ENCODE data around the gene OR5D16.
"Not testable (repeated sequence)": the region's sequence is repeated elsewhere in the genome, so short reads cannot be mapped to it uniquely, and the experiment has no call there.

Gene OR5D16

DNA sequence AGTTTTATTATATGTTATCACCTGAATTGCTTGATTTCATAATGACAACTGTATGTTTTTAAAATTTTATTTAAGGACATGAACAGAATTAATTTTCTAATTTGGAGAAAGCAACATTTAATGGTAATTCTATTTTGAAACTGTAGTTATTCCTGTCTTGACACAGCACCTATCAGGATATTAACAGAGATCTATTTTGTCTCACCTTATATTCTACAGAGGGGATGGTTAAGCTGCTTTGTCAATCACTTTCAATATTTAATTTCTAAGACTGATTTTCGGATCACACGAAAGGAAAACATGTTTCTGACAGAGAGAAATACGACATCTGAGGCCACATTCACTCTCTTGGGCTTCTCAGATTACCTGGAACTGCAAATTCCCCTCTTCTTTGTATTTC lies at the start of gene OR5D16:
TSS of gene OR5D16 (plus strand) at position 301 of the 400 bp plus-strand sequence. CDS start at position 301, 0 bp downstream.
- DNase-seq (ENCODE audit: low read depth) = no peak

DNA sequence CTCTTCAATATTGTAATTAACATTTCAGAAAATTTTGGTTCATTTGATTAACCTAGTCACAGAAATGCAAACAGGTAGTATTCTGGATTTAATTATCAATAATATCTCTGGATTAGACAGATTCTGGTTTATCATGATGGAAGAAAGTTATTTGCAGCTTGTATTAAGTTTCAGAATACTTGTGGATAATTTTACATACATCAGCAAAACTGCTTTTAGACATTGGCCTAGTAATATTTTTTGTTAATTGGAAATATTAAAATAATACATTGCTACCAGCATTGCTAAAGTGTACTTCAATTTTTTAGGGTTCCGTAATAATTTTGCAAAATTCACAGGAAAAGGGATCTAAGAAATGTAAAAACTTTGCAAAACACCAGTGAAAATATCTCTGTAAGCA lies 46.9 kb upstream of the OR5D16 start:
- DNase-seq (ENCODE audit: low read depth) = no peak

DNA sequence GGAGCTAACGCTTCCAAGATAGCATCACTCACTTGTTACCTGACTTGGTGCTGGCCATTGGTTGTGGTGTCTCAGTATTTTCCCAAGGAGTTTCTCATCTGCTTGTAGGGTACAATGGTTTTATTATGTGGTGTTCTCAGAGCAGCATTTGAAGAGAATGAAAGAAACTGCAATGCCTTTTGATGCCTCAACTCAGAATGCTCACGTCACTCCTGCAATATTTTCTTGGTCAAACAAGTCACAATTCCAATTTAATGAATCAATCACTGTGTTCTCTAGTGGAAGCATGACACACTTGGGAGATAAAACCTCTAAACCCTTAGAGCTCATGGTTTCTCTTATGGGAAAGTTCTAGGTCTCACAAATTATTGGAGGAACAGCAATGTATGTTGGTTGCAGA lies 45.2 kb upstream of the OR5D16 start:
- DNase-seq (ENCODE audit: low read depth) = no peak

DNA sequence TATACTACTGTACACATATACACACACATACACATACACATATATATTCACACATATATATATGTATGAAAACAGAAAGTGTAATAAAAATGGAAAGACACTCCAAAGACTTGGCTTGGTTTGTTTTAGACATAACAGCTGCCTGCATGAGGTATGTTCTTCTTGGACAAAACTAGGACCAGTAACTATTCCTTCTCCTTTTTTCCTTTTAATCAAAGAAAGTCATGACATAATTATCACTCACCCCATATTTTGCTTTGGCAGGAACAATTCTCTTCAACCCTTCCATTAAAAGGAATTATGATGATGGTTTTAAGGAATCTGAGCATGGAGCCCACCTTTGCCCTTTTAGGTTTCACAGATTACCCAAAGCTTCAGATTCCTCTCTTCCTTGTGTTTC lies 43.3 kb upstream of the OR5D16 start, which contains the start of gene OR5D14:
TSS of gene OR5D14 (plus strand) at position 301 of the 400 bp plus-strand sequence. CDS start at position 301, 0 bp downstream.
- no peak for DNase-seq (ENCODE audit: low read depth)

DNA sequence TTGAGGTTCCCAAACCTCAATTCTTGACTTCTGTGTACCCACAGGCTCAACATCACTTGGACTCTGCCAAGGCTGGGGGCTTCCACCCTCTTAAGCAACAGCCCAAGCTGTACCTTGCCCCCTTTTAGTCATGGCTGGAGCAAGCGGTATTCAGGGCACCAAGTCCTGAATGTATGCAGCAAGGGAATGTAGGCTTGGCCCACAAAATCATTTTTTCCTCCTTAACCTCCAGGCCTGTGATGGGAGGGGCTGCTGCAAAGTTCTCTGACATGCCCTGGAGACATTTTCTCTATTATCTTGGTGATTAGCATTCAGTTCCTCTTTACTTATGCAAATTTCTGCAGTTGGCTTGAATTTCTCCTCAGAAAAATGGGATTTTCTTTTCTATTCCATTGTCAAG lies 32.3 kb upstream of the OR5D16 start:
- DNase-seq (ENCODE audit: low read depth) = no peak

DNA sequence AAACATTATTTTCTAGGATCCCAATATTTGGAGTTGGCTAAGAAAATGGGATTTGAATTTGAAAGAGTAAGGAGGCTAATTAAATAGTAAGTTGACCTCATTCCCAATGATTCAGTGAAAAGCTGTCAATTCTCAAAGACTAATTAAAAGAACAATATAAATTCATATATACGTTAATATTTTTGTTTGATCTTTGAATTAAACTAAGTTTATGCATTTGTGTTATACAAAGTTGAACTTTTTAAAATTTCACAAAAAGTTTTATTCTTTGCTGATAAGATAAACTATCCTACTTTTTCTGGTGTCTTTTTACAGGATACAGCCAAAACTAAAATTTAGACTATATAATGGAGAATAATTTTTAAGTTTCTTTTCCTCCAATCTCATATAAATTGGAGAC lies 27.5 kb upstream of the OR5D16 start, which contains the start of gene OR5L1:
TSS of gene OR5L1 (plus strand) at position 301 of the 400 bp plus-strand sequence. CDS start 100 bp downstream, outside the sequence.
- DNase-seq (ENCODE audit: low read depth) = no peak

DNA sequence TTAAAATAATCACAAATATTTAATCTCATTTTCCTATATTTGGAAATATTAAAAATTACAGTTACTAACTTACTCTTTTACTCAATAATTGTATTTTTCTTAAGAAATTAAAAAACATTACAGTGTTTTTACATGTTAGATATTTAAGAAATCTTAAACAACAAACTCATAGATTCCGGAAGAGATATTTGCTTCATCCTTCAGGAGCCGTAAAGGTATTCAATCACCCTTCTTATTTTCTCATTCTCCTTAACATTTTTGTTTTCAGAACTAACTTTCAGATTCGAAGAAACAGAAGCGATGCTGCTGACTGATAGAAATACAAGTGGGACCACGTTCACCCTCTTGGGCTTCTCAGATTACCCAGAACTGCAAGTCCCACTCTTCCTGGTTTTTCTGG lies 19.2 kb upstream of the OR5D16 start, which contains the start of gene OR5D18:
TSS of gene OR5D18 (plus strand) at position 301 of the 400 bp plus-strand sequence. CDS start at position 301, 0 bp downstream.
- DNase-seq (ENCODE audit: low read depth) = no peak

DNA sequence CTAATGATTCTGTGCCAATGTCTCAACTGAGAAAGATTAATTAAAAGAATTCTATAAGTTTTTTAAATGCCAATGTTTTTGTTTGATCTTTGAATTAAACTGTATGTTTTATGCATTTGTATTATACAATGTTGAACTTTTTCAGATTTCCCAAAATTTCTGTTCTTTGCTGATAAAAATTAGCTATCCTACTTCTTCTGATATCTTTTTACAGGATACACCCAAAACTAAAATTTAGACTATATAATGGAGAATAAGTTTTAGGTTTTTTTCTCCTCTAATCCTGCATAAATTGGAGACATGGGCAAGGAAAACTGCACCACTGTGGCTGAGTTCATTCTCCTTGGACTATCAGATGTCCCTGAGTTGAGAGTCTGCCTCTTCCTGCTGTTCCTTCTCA lies 11.6 kb upstream of the OR5D16 start, which contains the start of gene OR5L2:
TSS of gene OR5L2 (plus strand) at position 301 of the 400 bp plus-strand sequence. CDS start at position 301, 0 bp downstream.
- DNase-seq (ENCODE audit: low read depth) = no peak

DNA sequence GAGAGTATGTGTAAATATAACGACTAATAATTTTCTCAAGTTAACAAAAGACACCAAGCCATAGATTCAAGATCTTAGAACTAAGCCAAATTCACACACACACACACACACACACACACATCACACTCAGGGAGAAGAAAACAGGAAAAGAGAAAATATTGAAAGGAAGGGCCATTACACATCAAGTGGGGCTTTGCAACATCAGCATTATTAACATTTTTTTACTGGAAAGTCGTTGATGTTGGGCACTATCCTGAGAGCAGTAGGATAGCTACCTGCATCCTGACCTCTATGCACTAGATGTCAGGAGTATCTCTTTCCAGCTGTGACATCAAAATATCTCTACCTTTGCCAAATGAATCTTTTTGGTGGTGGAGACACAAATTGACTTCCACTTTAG lies 8.9 kb downstream of the OR5D16 start:
- DNase-seq (ENCODE audit: low read depth) = no peak

DNA sequence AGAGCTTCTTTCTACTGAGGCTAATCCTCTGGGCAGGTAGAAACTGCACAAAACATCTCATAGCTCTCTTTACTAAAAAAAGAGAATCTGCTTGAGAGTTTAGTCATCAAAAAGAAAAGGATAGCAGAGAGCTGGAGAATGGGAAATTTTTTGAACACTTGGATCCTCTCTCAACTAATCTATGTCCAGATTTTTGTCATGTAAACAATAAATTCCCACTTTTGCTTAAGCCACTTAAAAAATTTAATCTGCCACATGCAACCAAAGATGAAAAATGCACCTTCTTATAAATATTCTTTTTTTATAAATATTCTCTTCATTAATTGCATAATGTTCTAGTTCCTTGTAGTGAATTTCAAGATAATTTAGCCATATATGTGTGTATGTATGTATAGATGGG lies 10.5 kb downstream of the OR5D16 start:
- DNase-seq (ENCODE audit: low read depth) = no peak

DNA sequence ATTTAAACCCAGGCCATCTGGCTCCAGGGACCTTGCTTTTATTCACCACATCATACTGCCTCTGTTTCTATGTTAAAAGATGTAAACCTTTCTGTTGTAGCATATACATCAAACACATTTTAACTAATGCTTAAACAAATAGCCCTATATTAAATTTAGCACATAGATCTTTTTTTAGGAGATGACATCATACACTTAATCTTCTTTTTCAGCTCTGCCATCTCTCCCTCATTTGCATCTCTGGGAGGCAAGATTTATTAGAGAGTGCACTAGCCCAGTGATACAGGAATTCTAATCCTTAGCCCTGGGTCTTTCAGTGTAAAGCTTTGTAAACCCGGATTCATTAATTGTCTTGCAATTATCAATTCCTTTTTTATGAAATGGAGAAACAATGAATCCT lies 13.6 kb downstream of the OR5D16 start:
- DNase-seq (ENCODE audit: low read depth) = no peak

DNA sequence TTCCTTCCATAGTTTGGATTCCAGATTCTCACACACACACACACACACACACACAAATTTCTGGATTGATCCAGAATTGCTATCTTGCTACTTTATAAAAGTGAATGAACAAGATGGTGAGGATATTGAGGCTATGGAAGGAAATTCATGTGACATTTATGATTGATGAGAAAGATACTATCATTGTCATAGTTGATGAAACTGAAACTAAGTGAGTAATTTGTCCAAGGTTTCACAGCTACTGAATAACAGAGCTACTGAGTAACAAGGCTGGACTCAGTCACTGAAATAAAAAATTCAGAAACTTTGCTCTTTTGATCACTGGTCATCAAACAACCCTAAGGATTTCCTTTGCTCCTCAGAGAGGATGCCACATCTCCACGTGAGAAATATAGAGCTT lies 16.2 kb downstream of the OR5D16 start:
- no peak for DNase-seq (ENCODE audit: low read depth)

DNA sequence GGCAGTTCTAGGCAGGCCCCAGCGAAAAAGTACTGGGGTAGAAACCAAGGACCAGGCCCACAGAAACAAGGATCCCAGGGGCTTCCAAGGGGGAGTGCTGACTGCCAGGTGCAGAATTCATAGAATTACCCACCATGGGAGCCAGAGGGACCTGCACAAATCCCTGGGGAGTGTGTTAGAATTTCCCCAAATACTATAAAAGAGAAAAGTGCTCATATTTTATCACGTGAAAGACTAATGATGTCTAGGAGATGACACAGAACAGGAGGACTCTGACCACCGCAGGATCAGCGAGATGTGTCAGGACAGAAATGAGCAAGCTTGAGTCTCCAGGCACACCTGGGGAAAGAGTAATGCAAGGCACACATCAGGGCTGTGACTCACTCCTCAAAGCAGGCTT lies 28.8 kb downstream of the OR5D16 start:
- not testable (repeated sequence) for DNase-seq (ENCODE audit: low read depth)

DNA sequence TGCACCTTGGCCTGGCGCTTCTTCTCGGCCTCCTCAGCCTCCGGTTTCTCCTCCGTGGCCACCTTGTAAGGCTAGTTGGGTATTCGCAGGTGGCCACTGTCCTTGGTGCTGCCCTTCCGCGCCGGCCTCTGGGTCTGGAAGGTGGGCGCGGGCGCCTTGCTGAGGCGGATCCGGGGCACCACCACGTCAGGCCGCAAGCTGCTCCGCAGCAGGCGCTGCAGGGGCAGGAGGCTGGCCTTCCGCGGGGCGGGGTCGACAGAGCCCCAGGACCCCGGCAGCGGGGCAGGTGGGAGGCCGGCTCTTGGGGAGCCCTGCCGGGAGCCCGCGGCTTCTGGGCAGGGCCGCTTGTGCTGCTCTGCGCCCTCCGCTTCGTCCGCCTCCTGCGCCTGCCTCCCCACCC lies 34.2 kb downstream of the OR5D16 start:
- DNase-seq (ENCODE audit: low read depth) = not testable (repeated sequence)

DNA sequence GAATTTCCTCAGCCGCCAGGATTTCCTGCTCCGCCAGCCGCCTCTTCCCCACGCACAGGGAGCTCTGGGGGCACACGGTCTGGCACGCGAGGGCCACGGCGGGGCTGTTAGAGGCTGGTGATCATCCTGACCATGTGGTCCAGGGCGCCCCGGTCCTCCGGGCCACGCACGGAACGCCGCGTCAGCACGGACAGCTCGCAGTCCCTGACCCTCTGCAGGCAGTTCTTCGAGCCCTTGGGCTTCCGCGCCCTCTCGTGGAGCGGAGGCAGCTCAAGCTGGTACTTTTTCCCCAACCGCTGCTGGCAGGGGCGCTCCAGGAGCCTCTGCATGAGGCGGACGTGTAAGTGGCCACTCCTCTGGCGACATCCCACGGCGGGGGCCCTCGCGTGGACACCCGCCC lies 34.6 kb downstream of the OR5D16 start:
- not testable (repeated sequence) for DNase-seq (ENCODE audit: low read depth)

DNA sequence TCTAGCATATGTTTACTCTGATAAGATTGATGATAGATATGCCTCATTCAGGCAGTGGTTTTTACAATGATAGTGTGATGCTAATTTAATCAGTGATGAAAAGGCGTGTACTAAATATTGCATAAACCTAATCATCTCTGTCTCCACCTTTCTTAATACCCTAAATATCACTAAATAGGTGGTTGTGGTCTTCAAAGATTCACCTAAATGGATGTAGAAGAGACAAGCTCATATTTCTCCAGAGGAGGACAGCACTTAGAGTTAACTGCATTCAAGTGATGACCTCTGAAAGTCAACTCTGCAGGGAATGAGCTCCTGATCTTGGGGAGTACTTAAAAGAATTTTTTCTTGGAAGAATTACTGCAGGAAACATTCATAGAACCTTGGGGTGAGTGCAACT lies 44.4 kb downstream of the OR5D16 start, which contains the start of gene TRIM51:
TSS of gene TRIM51 (plus strand) at position 301 of the 400 bp plus-strand sequence. CDS start 2,132 bp downstream, outside the sequence.
- DNase-seq (ENCODE audit: low read depth) = not testable (repeated sequence)

DNA sequence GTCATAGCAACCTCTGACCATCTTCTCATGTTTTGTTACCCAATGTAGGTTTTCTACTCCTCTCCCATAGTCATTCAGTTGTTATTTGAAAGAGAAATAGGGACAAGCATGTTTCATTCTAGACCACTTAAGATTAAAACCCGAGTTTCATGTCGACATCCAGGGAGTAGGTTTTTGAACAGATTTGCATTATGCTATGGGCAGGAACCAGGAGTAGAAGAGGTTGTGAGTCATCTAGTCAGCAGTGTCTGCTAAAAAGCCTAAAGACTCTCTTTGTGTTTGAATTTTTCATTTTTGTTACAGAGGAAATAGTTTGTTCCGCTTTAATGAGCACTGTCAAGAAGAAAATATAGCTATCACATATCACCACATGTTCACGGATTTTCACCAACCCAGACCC lies 46.4 kb downstream of the OR5D16 start:
- not testable (repeated sequence) for DNase-seq (ENCODE audit: low read depth)

DNA sequence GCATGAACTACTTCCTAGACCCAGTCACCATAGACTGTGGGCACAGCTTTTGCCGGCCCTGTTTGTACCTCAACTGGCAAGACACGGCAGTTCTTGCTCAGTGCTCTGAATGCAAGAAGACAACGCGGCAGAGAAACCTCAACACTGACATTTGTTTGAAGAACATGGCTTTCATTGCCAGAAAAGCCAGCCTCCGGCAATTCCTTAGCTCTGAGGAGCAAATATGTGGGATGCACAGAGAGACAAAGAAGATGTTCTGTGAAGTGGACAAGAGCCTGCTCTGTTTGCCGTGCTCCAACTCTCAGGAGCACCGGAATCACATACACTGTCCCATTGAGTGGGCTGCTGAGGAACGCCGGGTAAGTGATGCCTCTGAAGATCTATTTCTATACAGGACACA lies 46.9 kb downstream of the OR5D16 start:
- DNase-seq (ENCODE audit: low read depth) = not testable (repeated sequence)
